Chondrocyte (in vitro differentiated cells): Measurements from ENCODE around the gene ESPN. TPM values are rescaled to one million over a fixed set of nuclear protein-coding genes. Genes with fewer than 3 reads are reported as not detected.

Experiments
- DNase-seq: peaks from one replicate; pipeline ENCODE4 v3.0.0; 2021; ENCODE audit warnings: mixed read lengths, low spot score
- H3K27ac Mint-ChIP-seq: one replicate; pipeline ENCODE4 v1.8.0; 2021; ENCODE audit warnings: mild to moderate bottlenecking, moderate library complexity, mixed read lengths; ENCODE audit not compliant: unreplicated experiment
- H3K27me3 Mint-ChIP-seq: 2 replicates; pipeline ENCODE4 v1.8.0; 2021; ENCODE audit warnings: low read depth, mixed read lengths
- H3K36me3 Mint-ChIP-seq: 2 replicates; pipeline ENCODE4 v1.8.0; 2021; ENCODE audit warnings: low read depth, mixed read lengths
- H3K4me1 Mint-ChIP-seq: 2 replicates; pipeline ENCODE4 v1.8.0; 2021; ENCODE audit warnings: low read depth, mild to moderate bottlenecking, mixed read lengths
- H3K4me3 Mint-ChIP-seq: one replicate; pipeline ENCODE4 v1.8.0; 2021; ENCODE audit warnings: mild to moderate bottlenecking, moderate library complexity, mixed read lengths; ENCODE audit not compliant: unreplicated experiment
- H3K9me3 Mint-ChIP-seq: 2 replicates; pipeline ENCODE4 v1.8.0; 2021; ENCODE audit warnings: low read depth, mixed read lengths
- CTCF ChIP-seq: fragments of 200-600 bp; sonication (generic); IDR thresholded peaks from 2 replicates; pipeline ENCODE4 v1.5.0; 2021; ENCODE audit warnings: antibody characterized with exemption, mild to moderate bottlenecking, moderate library complexity
- total RNA-seq: library from RNA; stranded (reverse); gene quantifications from 3 replicates; pipeline ENCODE4 v1.2.1, GENCODE V29; 2021

Gene ESPN
- total RNA-seq, 1 donor from 2014 or later = 0.57 TPM

DNA sequence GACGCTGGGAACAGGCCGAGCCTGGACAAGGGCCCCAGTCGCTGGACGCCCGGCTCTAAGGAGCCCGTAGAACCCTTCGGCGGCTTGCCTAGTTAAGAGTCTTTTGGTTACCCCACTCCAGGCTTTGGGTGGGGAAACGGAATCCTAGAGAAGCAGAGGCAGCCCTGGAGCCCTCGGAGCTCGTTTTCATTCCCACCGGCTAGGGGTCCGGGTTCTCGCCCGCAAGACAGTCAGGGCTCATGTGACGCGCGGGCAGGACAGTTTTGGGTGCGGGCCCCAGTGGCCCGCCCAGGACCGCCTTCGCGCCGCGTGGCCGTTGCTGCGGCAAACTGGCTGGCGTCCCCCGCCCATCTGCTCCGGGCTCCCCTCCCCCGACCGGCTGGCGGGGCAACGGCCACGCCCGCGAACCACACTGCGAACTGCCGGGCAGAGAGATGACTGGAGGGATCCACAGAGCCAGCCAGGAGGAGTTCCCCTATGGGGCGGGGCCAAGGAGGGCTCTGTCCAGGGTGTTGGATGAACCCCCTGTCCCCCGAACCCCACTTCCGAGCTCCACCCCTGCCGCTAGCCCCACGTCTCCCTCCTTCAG lies 4.0 kb upstream of the ESPN start:
- no peaks in the 10 kb centered on the region for H3K9me3 Mint-ChIP-seq
- H3K36me3 Mint-ChIP-seq = no peaks in the 10 kb centered on the region
- H3K27ac Mint-ChIP-seq = no peak overlapping the region
- TF ChIP-seq CTCF = no peak
- H3K4me1 Mint-ChIP-seq = peaks cover 22% of the 10 kb centered on the region
- peaks cover 47% of the 10 kb centered on the region for H3K27me3 Mint-ChIP-seq
- no peak overlapping the region for H3K4me3 Mint-ChIP-seq
- peak; percentile 87 for DNase-seq

DNA sequence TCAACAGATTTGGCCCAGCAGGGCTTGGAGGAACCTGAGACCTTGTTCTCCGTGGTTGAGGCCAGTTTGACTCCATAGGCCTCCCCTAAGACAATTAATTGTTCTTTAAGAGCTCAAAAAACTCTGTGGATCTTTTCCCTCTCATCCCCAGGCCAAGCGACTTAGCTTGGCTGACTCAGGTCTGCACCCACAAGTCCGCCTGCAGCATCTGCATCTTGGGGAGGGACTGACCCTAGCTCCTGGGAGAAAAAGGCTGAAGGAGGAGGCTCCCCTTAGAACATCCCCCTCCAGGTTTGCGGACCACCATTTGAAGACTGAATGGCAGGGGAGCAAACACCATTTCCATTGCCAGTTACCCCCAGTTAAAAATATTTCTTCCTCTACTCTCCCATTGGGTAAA lies 3.3 kb upstream of the ESPN start:
- H3K9me3 Mint-ChIP-seq = no peaks in the 10 kb centered on the region
- no peak for DNase-seq

DNA sequence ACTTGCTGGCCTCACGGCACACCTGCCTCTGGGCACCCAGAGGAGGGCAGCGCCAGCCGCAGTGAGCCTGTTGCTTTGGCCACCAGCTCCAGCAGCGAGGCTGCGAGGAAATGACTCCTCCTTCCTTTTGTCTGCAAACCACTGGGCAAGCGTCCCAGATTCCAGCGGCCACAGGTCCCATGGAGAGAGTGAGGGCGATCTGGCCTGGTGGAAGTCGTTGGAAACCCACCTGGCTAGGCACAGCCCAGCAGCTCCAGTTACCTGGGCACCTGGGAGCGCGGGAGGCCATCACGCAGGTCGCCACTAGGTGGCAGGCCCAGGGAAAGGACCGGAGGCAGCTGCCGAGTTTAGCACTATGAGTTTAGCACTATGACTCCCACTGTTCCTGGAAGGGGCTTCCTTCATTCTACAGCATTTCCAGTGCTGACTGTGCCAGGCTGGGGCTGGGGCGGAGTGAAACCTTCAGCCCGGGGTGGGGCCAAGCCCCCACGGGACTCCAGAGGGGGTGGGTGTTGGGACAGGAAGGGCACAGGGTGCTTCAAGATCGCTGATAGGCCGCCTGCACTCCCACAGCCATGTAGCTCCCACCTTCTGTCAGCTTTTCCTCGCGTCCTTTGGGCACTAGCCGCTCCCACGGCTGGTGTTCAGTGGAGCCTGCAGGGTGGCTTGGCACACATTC lies 1.1 kb upstream of the ESPN start:
- no peak for DNase-seq
- no peak overlapping the region for H3K27ac Mint-ChIP-seq
- peaks cover 21% of the 10 kb centered on the region for H3K4me1 Mint-ChIP-seq
- peaks cover 33% of the 10 kb centered on the region for H3K27me3 Mint-ChIP-seq
- H3K9me3 Mint-ChIP-seq = no peaks in the 10 kb centered on the region
- H3K4me3 Mint-ChIP-seq = peak overlapping the region; percentile 25
- TF ChIP-seq CTCF = peak; percentile 82
- H3K36me3 Mint-ChIP-seq = no peaks in the 10 kb centered on the region

More for the DNA sequence above, 3.3 kb upstream of the ESPN start:
- Mint-ChIP-seq H3K4me1 (peaks cover 21% of the 10 kb centered on the region), H3K27ac (no peak overlapping the region), H3K36me3 (no peaks in the 10 kb centered on the region), H3K4me3 (no peak overlapping the region), H3K27me3 (peaks cover 44% of the 10 kb centered on the region)
- TF ChIP-seq CTCF = no peak

GRCh38 chr1:6424000-6424565 lies 493 bp upstream of the ESPN start:
- Mint-ChIP-seq H3K4me3 (peak overlapping the region; percentile 25), H3K4me1 (peaks cover 19% of the 10 kb centered on the region), H3K9me3 (no peaks in the 10 kb centered on the region), H3K27me3 (peaks cover 31% of the 10 kb centered on the region), H3K27ac (no peak overlapping the region), H3K36me3 (no peaks in the 10 kb centered on the region)
- no peak for DNase-seq
- TF ChIP-seq CTCF = no peak

DNA sequence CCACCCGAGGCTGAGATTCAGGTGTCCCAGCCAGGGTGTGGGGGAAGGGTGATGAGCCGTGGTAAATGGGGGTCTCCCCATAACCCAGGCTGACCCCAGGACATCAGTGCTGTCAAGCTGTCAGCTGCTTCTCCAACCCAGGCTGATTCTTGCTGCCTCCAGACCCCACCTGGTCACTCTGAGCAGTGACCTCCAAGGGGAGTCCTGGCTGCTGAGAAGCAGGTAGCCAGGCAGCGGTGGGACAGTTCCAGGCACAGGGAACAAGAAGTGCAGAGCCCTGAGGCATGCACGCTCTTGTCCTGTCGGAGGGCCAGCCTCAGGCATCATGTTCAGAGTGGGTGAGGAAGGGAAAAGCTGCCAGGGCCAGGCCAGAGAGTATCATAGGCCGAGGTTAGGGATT lies 1.1 kb downstream of the ESPN start:
- Mint-ChIP-seq H3K4me3 (no peak overlapping the region), H3K4me1 (peaks cover 27% of the 10 kb centered on the region), H3K27me3 (peaks cover 40% of the 10 kb centered on the region), H3K9me3 (no peaks in the 10 kb centered on the region), H3K36me3 (no peaks in the 10 kb centered on the region), H3K27ac (no peak overlapping the region)
- DNase-seq = peak; percentile 78
- TF ChIP-seq CTCF = no peak
